Measurements from ENCODE around the gene CATSPER1. TPM values are rescaled to one million over a fixed set of nuclear protein-coding genes. Genes with fewer than 3 reads are reported as not detected.

The CATSPER1 gene
- total and polyA plus RNA-seq, 2 experiments from 2014 or later: not detected

GRCh38 chr11:66075273-66075672 lies 49.0 kb upstream of the CATSPER1 start (continued):
- no peak for TF ChIP-seq ZNF462 (CRISPR knock-in tag; IDR thresholded peaks at IDR 0.05)

GRCh38 chr11:66073669-66074068 lies 47.4 kb upstream of the CATSPER1 start:
- Histone ChIP-seq H3K27me3 (ENCODE audit: insufficient read depth) (no peaks in the 10 kb centered on the region), H3K4me3 (no peak overlapping the region), H3K79me2 (replicated peaks; ENCODE audit: insufficient read depth) (peaks cover 43% of the 10 kb centered on the region), H3F3A (replicated peaks; ENCODE audit: low read depth) (peaks cover 7% of the 10 kb centered on the region), H3K4me2 (no peak overlapping the region), H4K20me1 (replicated peaks; ENCODE audit: insufficient read depth) (peaks cover 5% of the 10 kb centered on the region; the same call in 1 of the 2 replicates), H3K27ac (ENCODE audit: low read depth) (no peak overlapping the region), H2AFZ (no peak overlapping the region), H3K4me1 (ENCODE audit: insufficient read depth) (peaks cover 21% of the 10 kb centered on the region), H3K9me2 (ENCODE audit: insufficient read depth) (no peaks in the 10 kb centered on the region), H3K36me3 (ENCODE audit: insufficient read depth) (peaks cover 9% of the 10 kb centered on the region)
- DNase-seq (ENCODE audit: low spot score) (no peak), ATAC-seq (no peak)
- no peaks in the 10 kb centered on the region for H3K9me3 Mint-ChIP-seq
- peaks cover 23% of the 10 kb centered on the region for H3K4me1 Mint-ChIP-seq
- no peak overlapping the region for H3K4me3 Mint-ChIP-seq
- H3K36me3 Mint-ChIP-seq (ENCODE audit: low read depth): peaks cover 13% of the 10 kb centered on the region
- no peak overlapping the region for H3K27ac Mint-ChIP-seq
- H3K27me3 Mint-ChIP-seq (ENCODE audit: insufficient read depth, low read depth, poor library complexity): peaks cover 9% of the 10 kb centered on the region
- TF ChIP-seq REST (IDR thresholded peaks at IDR 0.05; ENCODE audit: unreplicated experiment) (no peak), ETS1 (IDR thresholded peaks at IDR 0.05) (no peak), ZNF462 (CRISPR knock-in tag; IDR thresholded peaks at IDR 0.05) (no peak), EZH2 (IDR thresholded peaks at IDR 0.05; ENCODE audit: low read depth, unreplicated experiment) (no peak)
